Adipocyte (in vitro differentiated cells): ENCODE measurements around the gene PTH1R.

Experiments used
- DNase-seq: peaks from one replicate; pipeline ENCODE4 v3.0.0-alpha.2; 2015; ENCODE audit warnings: low read depth
- H3K27me3 ChIP-seq: replicated peaks from 2 replicates; pipeline ENCODE4 v1.7.0; 2013; ENCODE audit warnings: mild to moderate bottlenecking, low read length, moderate library complexity; ENCODE audit not compliant: control insufficient read depth, insufficient read depth
- H3K36me3 ChIP-seq: 2 replicates; pipeline ENCODE4 v1.7.0; 2013; ENCODE audit warnings: low read length, mild to moderate bottlenecking, moderate library complexity; ENCODE audit not compliant: control insufficient read depth, insufficient read depth, severe bottlenecking
- H3K4me1 ChIP-seq: 2 replicates; pipeline ENCODE4 v1.7.0; 2013; ENCODE audit warnings: mild to moderate bottlenecking, low read length, moderate library complexity; ENCODE audit not compliant: control insufficient read depth, insufficient read depth
- H3K4me3 ChIP-seq: 2 replicates; pipeline ENCODE4 v1.7.0; 2013; ENCODE audit warnings: mild to moderate bottlenecking, low read length, moderate library complexity
- H3K9ac ChIP-seq: 2 replicates; pipeline ENCODE4 v1.7.0; 2013; ENCODE audit warnings: mild to moderate bottlenecking, low read length, moderate library complexity
- H3K9me3 ChIP-seq: 2 replicates; pipeline ENCODE4 v1.7.0; 2013; ENCODE audit warnings: mild to moderate bottlenecking, low read length, moderate library complexity; ENCODE audit not compliant: control insufficient read depth

PTH1R gene

DNA sequence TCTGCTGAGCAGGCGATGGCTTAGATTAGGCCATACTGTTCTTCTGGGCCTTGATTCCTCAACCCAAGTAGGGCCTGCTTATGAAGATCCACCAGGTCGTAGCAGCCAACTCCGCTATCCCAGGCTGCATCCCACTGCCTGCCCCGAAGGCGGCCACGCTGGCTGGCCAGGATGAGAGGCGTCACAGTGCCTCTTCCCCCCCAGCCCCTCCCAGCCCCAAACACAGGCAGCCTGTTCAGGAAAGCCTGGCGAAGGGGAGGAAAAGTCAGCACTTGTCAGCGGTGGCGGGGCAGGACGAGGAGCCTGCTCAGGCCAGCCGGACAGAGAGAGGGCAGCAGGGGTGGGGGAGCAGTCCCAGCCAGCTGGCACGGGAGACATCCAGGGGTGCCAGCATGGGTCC is 11.2 kb downstream of the PTH1R start:
- peaks cover 23% of the 10 kb centered on the region for H3K4me1 ChIP-seq
- no peak overlapping the region for H3K9ac ChIP-seq
- H3K27me3 ChIP-seq, result peaks cover 19% of the 10 kb centered on the region
- no peaks in the 10 kb centered on the region for H3K9me3 ChIP-seq
- no peak for DNase-seq
- H3K4me3 ChIP-seq, result no peak overlapping the region
- H3K36me3 ChIP-seq, result no peaks in the 10 kb centered on the region

DNA sequence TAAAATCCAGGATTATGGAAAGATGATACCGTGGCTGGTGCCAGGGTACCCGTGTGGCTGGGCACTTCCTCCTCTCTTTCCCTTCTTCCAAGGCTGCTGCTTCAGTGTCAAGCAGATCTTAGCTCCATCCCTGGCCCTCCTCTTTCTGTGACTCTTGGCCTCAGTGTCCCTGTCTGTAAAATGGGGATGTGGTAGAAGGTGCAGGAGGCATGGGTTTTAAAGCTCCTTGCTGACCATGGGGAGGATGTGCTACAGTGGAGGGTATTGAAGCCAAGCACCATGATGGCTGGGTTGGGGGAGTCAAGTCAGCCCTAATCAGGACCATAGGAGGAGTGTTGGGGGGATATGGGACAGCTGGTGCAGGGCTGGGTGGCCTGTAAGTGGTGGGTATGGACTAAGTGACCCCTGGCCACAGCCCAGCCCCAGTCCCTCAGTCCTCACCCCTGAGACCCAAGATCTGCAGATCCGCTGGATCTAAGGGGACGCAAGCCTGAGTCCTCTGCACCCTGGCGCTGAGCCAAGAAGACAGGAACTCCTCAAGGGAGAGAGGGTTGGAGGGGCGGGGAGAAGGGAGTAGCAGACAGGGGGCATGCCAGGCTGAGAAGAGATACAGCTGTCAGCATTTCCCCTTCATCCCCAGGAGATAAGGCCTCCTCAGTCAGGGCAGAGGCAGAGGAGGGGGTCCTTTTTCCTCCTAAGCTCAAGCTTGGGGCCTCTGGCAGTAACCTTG is 12.0 kb downstream of the PTH1R start:
- Histone ChIP-seq H3K9ac (no peak overlapping the region), H3K27me3 (peaks cover 19% of the 10 kb centered on the region), H3K36me3 (no peaks in the 10 kb centered on the region), H3K4me3 (no peak overlapping the region), H3K9me3 (no peaks in the 10 kb centered on the region), H3K4me1 (peaks cover 17% of the 10 kb centered on the region)
- DNase-seq, result no peak

DNA sequence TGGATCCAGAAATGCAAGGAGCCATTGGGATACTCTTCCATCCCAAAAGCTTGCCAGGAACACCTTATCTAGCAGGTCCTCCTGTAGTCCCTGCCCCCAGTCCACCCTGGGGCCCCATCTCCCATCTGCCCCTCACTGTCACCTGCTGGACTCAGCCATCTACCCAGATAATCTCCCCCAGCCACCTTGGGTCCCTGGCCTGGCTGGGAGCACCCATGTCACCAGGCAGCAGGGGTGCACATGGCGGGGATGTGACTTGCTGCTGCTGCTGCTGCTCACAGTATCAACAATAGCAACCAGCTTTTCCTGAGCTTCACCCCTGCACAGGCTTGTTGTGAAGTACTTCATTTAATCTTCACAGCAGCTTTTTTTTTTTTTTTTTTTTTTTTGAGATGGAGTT is 12.6 kb downstream of the PTH1R start:
- peaks cover 17% of the 10 kb centered on the region for H3K4me1 ChIP-seq
- H3K4me3 ChIP-seq, result no peak overlapping the region
- no peak overlapping the region for H3K9ac ChIP-seq
- no peaks in the 10 kb centered on the region for H3K36me3 ChIP-seq
- no peak for DNase-seq
- peaks cover 17% of the 10 kb centered on the region for H3K27me3 ChIP-seq
- no peaks in the 10 kb centered on the region for H3K9me3 ChIP-seq

DNA sequence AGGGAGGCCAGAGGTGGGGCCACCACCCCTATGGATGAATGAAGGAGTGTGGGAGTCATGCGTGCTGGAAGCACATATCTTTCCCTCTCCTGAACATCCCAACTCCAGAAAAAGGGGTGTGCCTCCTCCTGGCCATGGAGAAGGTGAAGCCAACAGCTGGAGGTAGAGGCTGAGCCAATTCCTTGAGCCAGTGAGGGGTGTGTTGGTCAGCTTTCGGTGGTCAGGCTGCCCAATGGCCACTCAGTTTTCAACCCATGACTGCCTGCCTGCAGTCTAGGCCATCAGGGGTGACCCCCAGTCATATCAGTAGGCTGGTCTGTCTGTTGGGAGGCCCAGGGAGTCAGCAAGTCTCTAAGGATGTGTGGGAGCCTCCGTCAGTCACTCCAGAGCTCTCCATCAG is 13.6 kb downstream of the PTH1R start:
- Histone ChIP-seq H3K9me3 (no peaks in the 10 kb centered on the region), H3K9ac (no peak overlapping the region), H3K4me3 (no peak overlapping the region), H3K27me3 (peaks cover 15% of the 10 kb centered on the region), H3K4me1 (peaks cover 17% of the 10 kb centered on the region), H3K36me3 (no peaks in the 10 kb centered on the region)
- DNase-seq, result no peak

DNA sequence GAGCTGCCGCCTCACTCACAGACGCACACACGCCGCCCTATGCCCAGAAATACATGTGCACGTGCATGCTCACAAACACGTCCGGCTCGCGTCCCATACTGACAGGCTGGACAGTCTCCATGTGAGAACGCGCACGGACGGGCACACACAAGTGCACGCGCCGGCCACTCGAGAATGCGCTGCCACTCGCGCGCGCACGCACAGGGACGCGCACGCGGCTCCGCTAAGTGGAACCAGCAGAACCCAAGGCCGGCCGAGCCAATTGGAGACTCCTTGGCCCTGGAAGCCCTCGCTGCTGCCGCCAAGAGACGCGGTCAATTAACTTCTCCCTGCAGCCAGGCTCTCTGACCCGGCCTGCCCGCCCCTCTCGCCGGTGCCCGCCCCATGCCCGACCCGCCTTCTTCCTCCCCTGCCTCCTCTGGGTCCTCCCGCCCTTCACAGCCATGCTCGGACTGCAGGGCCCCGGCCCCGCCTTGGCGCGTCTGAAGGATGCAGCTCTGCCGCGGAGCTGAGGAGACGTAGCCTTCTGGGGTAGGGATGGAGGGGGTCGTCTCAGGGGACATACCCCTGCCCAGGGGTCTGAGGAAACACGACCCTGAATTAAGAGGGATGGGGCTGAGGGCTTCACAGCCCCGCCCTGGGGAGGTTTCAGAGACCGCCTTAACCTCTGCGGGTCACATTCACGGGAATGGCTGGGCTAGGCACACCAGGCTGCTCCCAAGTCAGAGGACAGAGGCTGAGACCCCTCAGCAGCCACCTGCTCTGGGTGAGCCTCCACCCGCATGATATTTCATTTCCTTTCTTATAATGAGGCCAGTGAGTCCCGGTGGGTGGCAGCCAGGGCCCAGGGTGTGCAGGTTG is 15.0 kb downstream of the PTH1R start:
- Histone ChIP-seq H3K36me3 (no peaks in the 10 kb centered on the region), H3K4me3 (peak overlapping the region; percentile 69), H3K27me3 (peaks cover 15% of the 10 kb centered on the region), H3K4me1 (peaks cover 17% of the 10 kb centered on the region), H3K9ac (peak overlapping the region; percentile 62), H3K9me3 (no peaks in the 10 kb centered on the region)
- peak; percentile 82 for DNase-seq

DNA sequence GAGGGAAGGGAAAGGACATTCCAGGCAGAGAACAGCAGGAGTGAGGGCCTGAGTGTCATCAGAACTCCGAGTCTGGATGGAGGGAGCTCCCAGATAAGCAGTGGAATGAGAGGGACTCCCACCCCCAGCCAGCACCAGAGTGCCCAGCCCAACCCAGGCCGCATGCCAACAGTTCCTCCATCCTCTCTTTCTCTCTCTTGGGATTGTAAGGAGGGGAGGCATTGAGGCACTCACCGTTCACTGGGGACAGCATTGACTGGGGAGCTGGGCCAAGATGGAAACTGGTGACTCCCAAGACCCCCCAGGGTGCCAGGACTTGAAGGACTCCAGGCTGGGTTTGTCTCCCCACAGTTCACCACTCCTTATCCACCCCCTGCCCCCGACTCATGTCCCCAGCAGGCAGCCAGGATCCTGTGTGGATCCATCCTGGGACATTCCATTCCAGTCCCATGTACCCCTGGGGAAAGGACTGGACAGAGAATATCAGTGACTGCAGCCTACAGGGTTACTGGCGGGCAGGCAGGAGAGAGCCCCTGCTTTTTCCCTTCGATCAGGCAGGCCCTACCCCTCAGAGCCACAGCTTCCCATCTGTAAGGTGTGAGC is 15.7 kb downstream of the PTH1R start:
- Histone ChIP-seq H3K27me3 (peaks cover 15% of the 10 kb centered on the region), H3K4me3 (peak overlapping the region; percentile 69), H3K4me1 (peaks cover 17% of the 10 kb centered on the region), H3K36me3 (no peaks in the 10 kb centered on the region), H3K9me3 (no peaks in the 10 kb centered on the region), H3K9ac (peak overlapping the region; percentile 62)
- no peak for DNase-seq

DNA sequence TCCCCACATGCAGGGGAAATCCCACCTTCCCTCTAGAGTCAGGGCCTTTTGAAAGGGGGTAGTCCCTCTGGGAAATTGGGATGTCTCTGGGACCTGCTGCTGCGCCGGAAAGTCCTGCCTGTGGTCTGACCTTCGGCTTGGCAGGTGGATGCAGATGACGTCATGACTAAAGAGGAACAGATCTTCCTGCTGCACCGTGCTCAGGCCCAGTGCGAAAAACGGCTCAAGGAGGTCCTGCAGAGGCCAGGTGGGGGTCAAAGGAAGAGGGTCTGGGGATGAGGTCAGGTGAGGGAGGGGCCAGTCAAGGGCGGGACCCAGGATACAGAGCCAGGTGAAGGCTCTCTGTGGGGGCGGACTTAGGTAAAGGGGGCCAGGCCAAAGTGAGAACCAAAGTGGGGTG is 16.2 kb downstream of the PTH1R start:
- H3K9ac ChIP-seq, result no peak overlapping the region
- no peaks in the 10 kb centered on the region for H3K36me3 ChIP-seq
- peaks cover 15% of the 10 kb centered on the region for H3K27me3 ChIP-seq
- no peak overlapping the region for H3K4me3 ChIP-seq
- H3K4me1 ChIP-seq, result peaks cover 17% of the 10 kb centered on the region
- DNase-seq, result no peak
- H3K9me3 ChIP-seq, result no peaks in the 10 kb centered on the region

DNA sequence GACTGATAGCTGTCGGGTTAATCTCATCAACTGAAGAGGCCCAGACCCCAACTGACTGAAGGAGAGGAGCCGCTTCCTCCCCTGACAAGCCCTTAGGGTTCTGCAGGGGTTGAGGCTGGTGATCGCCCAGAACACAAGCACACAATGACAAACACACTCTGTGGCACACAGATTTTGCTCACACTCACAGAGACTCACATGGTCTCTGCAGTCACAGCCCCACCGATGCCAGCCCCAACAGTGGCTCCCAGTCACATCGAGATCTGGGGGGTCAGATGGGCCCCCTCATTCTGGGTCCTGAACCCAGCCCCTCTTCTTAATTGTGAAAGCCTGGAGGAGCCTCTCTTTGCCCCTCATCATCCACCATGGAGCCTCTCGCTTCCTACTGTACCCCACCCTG is 16.7 kb downstream of the PTH1R start:
- no peaks in the 10 kb centered on the region for H3K36me3 ChIP-seq
- DNase-seq, result no peak
- H3K4me3 ChIP-seq, result no peak overlapping the region
- H3K9me3 ChIP-seq, result no peaks in the 10 kb centered on the region
- no peak overlapping the region for H3K9ac ChIP-seq
- H3K4me1 ChIP-seq, result peaks cover 17% of the 10 kb centered on the region
- peaks cover 14% of the 10 kb centered on the region for H3K27me3 ChIP-seq

DNA sequence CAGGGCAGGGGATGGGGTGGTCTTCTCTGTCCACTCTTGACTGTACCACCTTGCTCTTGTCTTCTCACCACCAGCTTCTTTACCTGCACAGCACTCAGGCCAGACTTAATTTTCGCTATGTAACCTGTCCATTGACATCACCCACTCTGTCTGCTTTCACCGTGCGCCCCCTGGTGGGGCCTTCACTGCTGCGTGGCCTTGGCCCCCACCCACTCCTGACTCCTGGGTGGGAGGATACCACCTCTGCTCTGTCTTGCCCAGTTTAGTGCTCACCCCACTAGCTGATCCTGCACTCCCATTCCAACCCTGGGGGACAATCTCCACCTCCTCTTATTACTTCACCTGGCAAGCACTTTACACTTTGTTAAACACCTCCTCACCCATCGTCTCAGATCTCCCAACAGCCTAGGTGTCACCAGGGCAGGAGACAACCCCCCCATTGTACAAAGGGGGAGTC is 17.7 kb downstream of the PTH1R start:
- H3K4me3 ChIP-seq, result no peak overlapping the region
- H3K9ac ChIP-seq, result no peak overlapping the region
- H3K27me3 ChIP-seq, result peaks cover 5% of the 10 kb centered on the region
- peak; percentile 83 for DNase-seq
- peaks cover 17% of the 10 kb centered on the region for H3K4me1 ChIP-seq
- H3K9me3 ChIP-seq, result no peaks in the 10 kb centered on the region
- H3K36me3 ChIP-seq, result no peaks in the 10 kb centered on the region

DNA sequence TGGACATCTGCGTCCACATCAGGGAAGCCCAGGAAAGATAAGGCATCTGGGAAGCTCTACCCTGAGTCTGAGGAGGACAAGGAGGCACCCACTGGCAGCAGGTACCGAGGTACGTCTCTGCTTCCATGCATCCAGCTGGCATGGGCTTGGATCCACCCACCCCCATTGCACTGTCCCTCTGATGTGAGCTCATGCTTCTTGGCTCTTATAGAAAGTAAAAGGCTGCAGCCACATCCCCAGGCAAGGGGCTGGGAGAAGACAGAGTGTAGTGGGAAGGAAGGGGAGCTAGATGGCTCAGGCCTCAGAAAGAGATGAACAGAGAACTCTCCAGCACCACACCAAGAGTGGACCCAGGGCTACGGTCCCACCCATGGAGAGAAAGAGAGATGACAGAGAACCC is 18.2 kb downstream of the PTH1R start:
- Histone ChIP-seq H3K4me1 (peaks cover 17% of the 10 kb centered on the region), H3K4me3 (no peak overlapping the region), H3K36me3 (no peaks in the 10 kb centered on the region), H3K9me3 (no peaks in the 10 kb centered on the region), H3K9ac (no peak overlapping the region), H3K27me3 (peaks cover 4% of the 10 kb centered on the region)
- no peak for DNase-seq

DNA sequence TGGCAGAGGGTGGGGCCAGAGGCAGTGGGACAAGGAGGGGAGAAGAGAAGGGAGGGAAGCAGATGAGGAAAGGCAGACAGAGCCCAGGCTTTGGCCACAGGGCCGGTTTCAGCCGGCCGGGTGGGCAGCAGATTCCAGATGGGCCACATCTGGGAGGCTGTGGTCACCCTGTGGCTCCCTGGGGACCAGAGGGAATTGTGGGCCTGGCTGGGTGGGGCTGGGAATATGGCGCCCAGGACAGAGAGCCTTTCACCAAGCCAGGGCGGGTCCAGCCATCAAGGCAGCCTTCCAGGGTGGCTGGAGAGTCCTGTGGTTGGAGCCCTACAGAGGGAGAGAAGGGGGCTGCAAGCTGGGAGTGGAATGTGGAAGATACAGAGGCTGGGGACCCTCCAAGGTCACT is 18.9 kb downstream of the PTH1R start:
- Histone ChIP-seq H3K36me3 (no peaks in the 10 kb centered on the region), H3K4me3 (no peak overlapping the region), H3K9ac (no peak overlapping the region), H3K4me1 (peaks cover 17% of the 10 kb centered on the region), H3K27me3 (peaks cover under 1% of the 10 kb centered on the region), H3K9me3 (no peaks in the 10 kb centered on the region)
- no peak for DNase-seq
